ENCODE results near the gene HSF2BP.
"Not testable (repeated sequence)": the region's sequence is repeated elsewhere in the genome, so short reads cannot be mapped to it uniquely, and the experiment has no call there.

HSF2BP gene

GRCh38 chr21:43575473-43575844, 83.8 kb downstream of the HSF2BP start:
- Histone ChIP-seq H3K9ac (ENCODE audit: low read length) (no peak overlapping the region), H3K27me3 (ENCODE audit: control insufficient read depth, insufficient read depth, low read length) (no peaks in the 10 kb centered on the region), H3K4me1 (ENCODE audit: control insufficient read depth, low read depth, low read length) (no peaks in the 10 kb centered on the region), H3K27ac (ENCODE audit: low read length) (no peak overlapping the region), H3K36me3 (ENCODE audit: control insufficient read depth, low read depth, low read length) (no peaks in the 10 kb centered on the region), H3K4me3 (ENCODE audit: low read length) (no peak overlapping the region), H3K9me3 (ENCODE audit: control insufficient read depth, low read depth, low read length) (no peaks in the 10 kb centered on the region)

- H3K9me3 ChIP-seq (ENCODE audit: control insufficient read depth, low read depth, low read length) = no peaks in the 10 kb centered on the region
- H3K4me1 ChIP-seq (ENCODE audit: control insufficient read depth, low read depth, low read length) = no peaks in the 10 kb centered on the region
- no peak overlapping the region for H3K9ac ChIP-seq (ENCODE audit: low read length)
- H3K36me3 ChIP-seq (ENCODE audit: control insufficient read depth, low read depth, low read length) = no peaks in the 10 kb centered on the region
- no peaks in the 10 kb centered on the region for H3K27me3 ChIP-seq (ENCODE audit: control insufficient read depth, insufficient read depth, low read length)
- no peak overlapping the region for H3K4me3 ChIP-seq (ENCODE audit: low read length)
- no peak overlapping the region for H3K27ac ChIP-seq (ENCODE audit: low read length)
Measured at GRCh38 chr21:43574741-43575472, 84.4 kb downstream of the HSF2BP start.

GRCh38 chr21:43573921-43574320, 85.4 kb downstream of the HSF2BP start:
- H3K4me1 ChIP-seq (ENCODE audit: control insufficient read depth, low read depth, low read length) = no peaks in the 10 kb centered on the region
- H3K36me3 ChIP-seq (ENCODE audit: control insufficient read depth, low read depth, low read length) = no peaks in the 10 kb centered on the region
- no peak overlapping the region for H3K27ac ChIP-seq (ENCODE audit: low read length)
- no peaks in the 10 kb centered on the region for H3K27me3 ChIP-seq (ENCODE audit: control insufficient read depth, insufficient read depth, low read length)
- H3K9me3 ChIP-seq (ENCODE audit: control insufficient read depth, low read depth, low read length) = no peaks in the 10 kb centered on the region
- H3K4me3 ChIP-seq (ENCODE audit: low read length) = no peak overlapping the region
- H3K9ac ChIP-seq (ENCODE audit: low read length) = no peak overlapping the region

GRCh38 chr21:43572446-43572845, 86.8 kb downstream of the HSF2BP start:
- Histone ChIP-seq H3K27ac (ENCODE audit: low read length) (no peak overlapping the region), H3K36me3 (ENCODE audit: control insufficient read depth, low read depth, low read length) (no peaks in the 10 kb centered on the region), H3K4me3 (ENCODE audit: low read length) (no peak overlapping the region), H3K4me1 (ENCODE audit: control insufficient read depth, low read depth, low read length) (no peaks in the 10 kb centered on the region), H3K9ac (ENCODE audit: low read length) (no peak overlapping the region), H3K27me3 (ENCODE audit: control insufficient read depth, insufficient read depth, low read length) (no peaks in the 10 kb centered on the region), H3K9me3 (ENCODE audit: control insufficient read depth, low read depth, low read length) (no peaks in the 10 kb centered on the region)

GRCh38 chr21:43571976-43572375, 87.3 kb downstream of the HSF2BP start:
- H3K9me3 ChIP-seq (ENCODE audit: control insufficient read depth, low read depth, low read length) = no peaks in the 10 kb centered on the region
- no peak overlapping the region for H3K9ac ChIP-seq (ENCODE audit: low read length)

GRCh38 chr21:43570195-43570594, 89.1 kb downstream of the HSF2BP start:
- H3K27me3 ChIP-seq (ENCODE audit: control insufficient read depth, insufficient read depth, low read length); H3K9me3 ChIP-seq (ENCODE audit: control insufficient read depth, low read depth, low read length); H3K36me3 ChIP-seq (ENCODE audit: control insufficient read depth, low read depth, low read length); H3K4me3 ChIP-seq (ENCODE audit: low read length); H3K4me1 ChIP-seq (ENCODE audit: control insufficient read depth, low read depth, low read length); H3K9ac ChIP-seq (ENCODE audit: low read length); H3K27ac ChIP-seq (ENCODE audit: low read length): not testable (repeated sequence)

More at GRCh38 chr21:43571976-43572375, 87.3 kb downstream of the HSF2BP start:
- no peak overlapping the region for H3K4me3 ChIP-seq (ENCODE audit: low read length)
- H3K36me3 ChIP-seq (ENCODE audit: control insufficient read depth, low read depth, low read length) = no peaks in the 10 kb centered on the region
- H3K27me3 ChIP-seq (ENCODE audit: control insufficient read depth, insufficient read depth, low read length) = no peaks in the 10 kb centered on the region
- H3K27ac ChIP-seq (ENCODE audit: low read length) = no peak overlapping the region
- no peaks in the 10 kb centered on the region for H3K4me1 ChIP-seq (ENCODE audit: control insufficient read depth, low read depth, low read length)

- not testable (repeated sequence) for H3K9ac ChIP-seq (ENCODE audit: low read length); H3K27ac ChIP-seq (ENCODE audit: low read length); H3K27me3 ChIP-seq (ENCODE audit: control insufficient read depth, insufficient read depth, low read length); H3K36me3 ChIP-seq (ENCODE audit: control insufficient read depth, low read depth, low read length); H3K4me3 ChIP-seq (ENCODE audit: low read length); H3K9me3 ChIP-seq (ENCODE audit: control insufficient read depth, low read depth, low read length); H3K4me1 ChIP-seq (ENCODE audit: control insufficient read depth, low read depth, low read length)
Measured at GRCh38 chr21:43562451-43562850, 96.8 kb downstream of the HSF2BP start.

- not testable (repeated sequence) for H3K36me3 ChIP-seq (ENCODE audit: control insufficient read depth, low read depth, low read length); H3K4me1 ChIP-seq (ENCODE audit: control insufficient read depth, low read depth, low read length); H3K27me3 ChIP-seq (ENCODE audit: control insufficient read depth, insufficient read depth, low read length); H3K4me3 ChIP-seq (ENCODE audit: low read length); H3K9ac ChIP-seq (ENCODE audit: low read length); H3K27ac ChIP-seq (ENCODE audit: low read length); H3K9me3 ChIP-seq (ENCODE audit: control insufficient read depth, low read depth, low read length)
Measured at GRCh38 chr21:43540561-43540960, 118.7 kb downstream of the HSF2BP start.

GRCh38 chr21:43522495-43523131, 136.7 kb downstream of the HSF2BP start:
- H3K27ac ChIP-seq (ENCODE audit: low read length); H3K4me3 ChIP-seq (ENCODE audit: low read length); H3K4me1 ChIP-seq (ENCODE audit: control insufficient read depth, low read depth, low read length): not testable (repeated sequence)

GRCh38 chr21:43517701-43518100, 141.6 kb downstream of the HSF2BP start:
- not testable (repeated sequence) for H3K36me3 ChIP-seq (ENCODE audit: control insufficient read depth, low read depth, low read length); H3K9me3 ChIP-seq (ENCODE audit: control insufficient read depth, low read depth, low read length); H3K9ac ChIP-seq (ENCODE audit: low read length)

More at GRCh38 chr21:43522495-43523131, 136.7 kb downstream of the HSF2BP start:
- not testable (repeated sequence) for H3K36me3 ChIP-seq (ENCODE audit: control insufficient read depth, low read depth, low read length); H3K9ac ChIP-seq (ENCODE audit: low read length); H3K9me3 ChIP-seq (ENCODE audit: control insufficient read depth, low read depth, low read length); H3K27me3 ChIP-seq (ENCODE audit: control insufficient read depth, insufficient read depth, low read length)

GRCh38 chr21:43516860-43517627, 142.2 kb downstream of the HSF2BP start:
- not testable (repeated sequence) for H3K9ac ChIP-seq (ENCODE audit: low read length); H3K4me1 ChIP-seq (ENCODE audit: control insufficient read depth, low read depth, low read length); H3K27ac ChIP-seq (ENCODE audit: low read length); H3K4me3 ChIP-seq (ENCODE audit: low read length); H3K36me3 ChIP-seq (ENCODE audit: control insufficient read depth, low read depth, low read length); H3K27me3 ChIP-seq (ENCODE audit: control insufficient read depth, insufficient read depth, low read length); H3K9me3 ChIP-seq (ENCODE audit: control insufficient read depth, low read depth, low read length)

More at GRCh38 chr21:43517701-43518100, 141.6 kb downstream of the HSF2BP start:
- not testable (repeated sequence) for H3K4me1 ChIP-seq (ENCODE audit: control insufficient read depth, low read depth, low read length); H3K4me3 ChIP-seq (ENCODE audit: low read length); H3K27ac ChIP-seq (ENCODE audit: low read length); H3K27me3 ChIP-seq (ENCODE audit: control insufficient read depth, insufficient read depth, low read length)
